Gastrocnemius medialis (tissue), 4 donors: ENCODE data around the gene EXD3.

Source experiments
- CTCF ChIP-seq, 5 experiments: fragments of 450-650 bp in 3 of 5; fragments of 200-600 bp in 2 of 5; sonication (generic) in 2 of 5; IDR thresholded peaks in 4 of 5; conservative IDR thresholded peaks in 1 of 5; 1 replicate in 4 of 5; 2 replicates in 1 of 5; pipeline ENCODE4 v1.5.1; 2016 to 2019; ENCODE audit warnings: antibody characterized with exemption in 5 of 5, mild to moderate bottlenecking in 3 of 5, moderate library complexity in 3 of 5
- POLR2A ChIP-seq, 2 donors: fragments of 450-650 bp; IDR thresholded peaks; one replicate each; pipeline ENCODE4 v1.6.1; 2017; ENCODE audit warnings: antibody characterized with exemption in 2 of 2, mild to moderate bottlenecking in 2 of 2, moderate library complexity in 2 of 2

GRCh38 chr9:137359850-137360249, 63.1 kb downstream of the EXD3 start:
- TF ChIP-seq CTCF (IDR thresholded peaks at IDR 0.05 in 4 of 5, conservative IDR thresholded peaks at IDR 0.05 in 1 of 5) (no peak), POLR2A (IDR thresholded peaks at IDR 0.05) (no peak)
